Superior temporal gyrus (tissue), 1 donor: ENCODE measurements around the gene SLC7A7.
"Not testable (repeated sequence)": the region's sequence is repeated elsewhere in the genome, so short reads cannot be mapped to it uniquely, and the experiment has no call there.

Experiments
- DNase-seq: peaks from one replicate; pipeline ENCODE4 v3.0.0-alpha.2; 2016; ENCODE audit errors: extremely low spot score

SLC7A7 gene

GRCh38 chr14:22757972-22758650 is 57.1 kb downstream of the SLC7A7 start:
- not testable (repeated sequence) for DNase-seq

- no peak for DNase-seq
These were observed 61.6 kb downstream of the SLC7A7 start for GRCh38 chr14:22753586-22753985.

DNA sequence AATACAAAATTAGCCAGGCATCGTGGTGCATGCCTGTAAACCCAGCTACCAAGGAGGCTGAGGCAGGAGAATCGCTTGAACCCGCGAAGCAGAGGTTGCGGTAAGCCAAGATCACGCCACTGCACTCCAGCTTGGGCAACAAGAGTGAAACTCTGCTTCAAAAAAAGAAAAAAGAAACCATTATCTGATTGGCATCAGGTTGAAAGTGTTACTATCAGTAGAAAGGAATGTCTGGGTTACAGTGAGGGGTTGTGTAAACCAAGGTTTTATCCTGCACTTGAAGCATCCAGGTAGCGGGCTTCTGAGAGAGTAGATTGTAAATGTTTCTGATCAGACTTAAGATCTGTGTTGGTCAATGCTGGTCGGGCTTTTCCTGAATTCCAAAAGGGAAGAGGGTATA is 62.8 kb downstream of the SLC7A7 start:
- no peak for DNase-seq

DNA sequence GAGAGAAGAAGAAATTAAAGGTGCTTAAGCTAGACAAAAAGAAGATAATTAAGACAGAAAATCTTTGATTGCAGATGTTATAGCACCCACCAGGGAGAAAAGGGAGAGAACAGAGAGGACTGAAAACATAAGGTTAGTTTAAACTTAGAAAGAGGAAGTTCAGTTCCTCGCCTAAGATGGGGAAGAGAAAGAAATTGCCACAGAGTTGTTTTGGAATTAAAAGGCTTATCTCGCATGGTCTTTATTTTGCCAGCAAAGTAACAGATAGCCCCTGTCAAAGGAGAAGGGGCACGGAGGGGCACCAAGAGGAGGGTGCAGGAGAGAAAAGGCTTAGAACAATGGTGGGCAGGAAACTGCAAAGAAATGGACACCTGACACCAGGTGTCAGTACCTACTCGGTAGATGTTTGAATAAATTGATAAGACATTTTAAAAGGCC is 66.6 kb downstream of the SLC7A7 start:
- no peak for DNase-seq

GRCh38 chr14:22748206-22748605 is 67.0 kb downstream of the SLC7A7 start:
- no peak for DNase-seq

DNA sequence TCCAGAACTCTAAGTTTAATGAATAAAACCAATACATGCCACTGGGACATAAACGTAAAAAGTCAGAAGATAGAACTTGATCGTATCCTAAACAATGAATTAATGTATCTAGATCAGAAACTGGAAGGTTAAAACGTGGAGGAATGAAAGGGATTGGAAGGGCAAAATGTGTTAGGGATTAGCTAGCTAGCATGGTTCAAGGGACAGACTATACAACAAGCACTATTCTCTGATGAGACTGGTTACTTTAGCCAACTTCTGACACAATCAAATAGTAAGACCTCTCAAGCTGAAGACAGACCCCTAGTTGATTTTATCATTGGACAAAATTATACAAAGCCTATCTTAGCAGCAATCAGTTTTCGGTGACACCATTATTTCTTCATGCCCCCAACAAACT is 67.5 kb downstream of the SLC7A7 start:
- no peak for DNase-seq

- DNase-seq = no peak
These were observed 75.2 kb downstream of the SLC7A7 start for GRCh38 chr14:22740020-22740419.

GRCh38 chr14:22739423-22739822 is 75.8 kb downstream of the SLC7A7 start:
- DNase-seq = no peak

DNA sequence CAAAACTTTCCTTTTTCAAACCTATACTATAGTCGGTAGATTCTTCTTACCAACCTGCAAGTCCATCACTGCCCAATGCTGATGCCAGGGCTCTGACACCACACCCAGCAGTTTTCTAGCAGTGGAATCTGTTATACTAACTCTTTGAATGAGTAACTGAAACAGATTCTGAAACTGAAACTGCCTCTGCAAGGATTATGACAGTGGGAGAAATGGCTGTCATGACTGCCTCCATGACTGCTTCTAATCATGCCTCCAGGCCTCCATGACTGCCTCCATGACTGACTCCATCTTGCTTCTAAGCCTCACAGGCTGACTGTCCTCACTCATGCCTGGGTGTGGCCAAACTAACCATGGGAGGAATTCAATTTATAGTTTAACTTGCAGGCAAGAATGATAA is 78.2 kb downstream of the SLC7A7 start:
- DNase-seq = no peak

DNA sequence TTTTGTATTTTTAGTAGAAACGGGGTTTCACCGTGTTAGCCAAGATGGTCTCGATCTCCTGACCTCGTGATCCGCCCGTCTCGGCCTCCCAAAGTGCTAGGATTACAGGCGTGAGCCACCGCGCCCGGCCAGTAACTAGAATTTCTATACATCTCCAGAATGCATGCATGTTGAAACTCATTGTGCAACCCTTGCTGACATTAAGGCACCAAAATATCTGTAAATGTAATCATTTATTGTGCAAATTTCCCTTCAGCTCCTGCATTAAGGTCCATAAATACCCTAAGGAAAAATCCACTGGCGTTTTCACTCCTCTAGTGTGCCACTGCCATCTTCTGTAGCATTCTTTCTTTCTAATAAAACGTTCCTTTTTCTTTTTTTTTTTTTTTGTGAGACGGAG is 78.9 kb downstream of the SLC7A7 start:
- not testable (repeated sequence) for DNase-seq

- DNase-seq = no peak
These were observed 80.1 kb downstream of the SLC7A7 start for GRCh38 chr14:22735096-22735495.

DNA sequence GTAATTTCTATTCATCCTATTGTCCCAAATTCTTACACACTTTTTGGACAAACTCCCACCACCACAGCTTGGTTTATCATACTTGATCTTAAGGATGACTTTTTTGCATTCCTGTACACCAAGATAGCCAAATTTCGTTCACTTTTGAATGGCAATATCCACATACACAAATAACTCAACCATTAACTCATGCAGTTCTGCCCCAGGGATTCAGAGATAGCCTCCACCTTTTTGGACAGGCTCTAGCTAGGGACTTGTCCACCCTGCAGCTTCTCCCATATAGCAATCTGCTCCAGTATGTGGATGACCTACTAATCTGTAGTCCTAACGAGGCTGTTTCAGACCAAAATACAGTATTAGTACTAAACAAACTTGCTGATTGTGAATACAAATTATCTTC is 81.4 kb downstream of the SLC7A7 start:
- no peak for DNase-seq

DNA sequence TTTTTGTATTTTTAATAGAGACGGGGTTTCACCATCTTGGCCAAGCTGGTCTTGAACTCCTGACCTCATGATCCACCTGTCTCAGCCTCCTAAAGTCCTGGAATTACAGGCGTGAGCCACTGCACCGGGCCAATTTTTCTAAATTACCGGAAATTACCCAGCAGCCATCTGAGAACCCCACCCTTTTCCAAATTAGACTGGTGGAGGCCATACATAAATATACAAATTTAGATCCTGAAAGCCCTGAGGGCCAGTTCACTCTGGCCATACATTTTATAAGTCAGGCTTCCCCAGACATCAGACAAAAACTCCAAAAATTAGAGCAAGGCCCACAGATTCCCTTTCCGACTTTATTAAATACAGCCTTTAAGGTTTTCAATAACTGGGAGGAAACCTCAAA is 83.2 kb downstream of the SLC7A7 start:
- not testable (repeated sequence) for DNase-seq

DNA sequence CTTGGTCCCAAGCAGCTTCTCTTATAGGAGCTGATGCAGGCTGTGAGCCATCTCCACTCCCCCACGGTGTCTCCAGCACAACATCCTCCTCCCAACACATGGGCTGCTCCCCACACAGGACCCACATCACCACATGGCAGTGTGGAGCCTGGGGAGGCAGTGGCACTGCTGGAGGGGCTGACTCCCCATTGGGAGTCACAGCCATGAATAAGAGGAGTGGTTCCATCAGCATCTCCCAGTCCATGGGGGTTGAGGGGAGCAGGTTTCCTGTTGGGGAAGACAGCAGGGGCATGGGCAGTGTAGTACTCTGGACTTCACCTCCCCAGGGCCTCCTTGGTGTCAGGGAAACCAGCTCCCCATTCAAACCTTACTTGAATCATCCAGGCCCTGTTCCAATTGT is 89.2 kb downstream of the SLC7A7 start:
- DNase-seq = no peak

DNA sequence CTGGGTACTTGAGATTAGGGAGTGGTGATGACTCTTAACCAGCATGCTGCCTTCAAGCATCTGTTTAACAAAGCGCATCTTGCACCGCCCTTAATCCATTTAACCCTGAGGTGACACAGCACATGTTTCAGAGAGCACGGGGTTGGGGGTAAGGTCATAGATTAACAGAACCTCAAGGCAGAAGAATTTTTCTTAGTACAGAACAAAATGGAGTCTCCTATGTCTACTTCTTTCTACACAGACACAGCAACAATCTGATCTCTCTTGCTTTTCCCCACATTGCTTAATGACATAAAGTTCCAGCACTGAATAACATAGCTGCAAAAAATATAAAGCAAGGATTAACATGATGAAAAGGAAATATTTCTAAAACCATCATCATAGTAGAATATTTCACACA is 89.9 kb downstream of the SLC7A7 start:
- not testable (repeated sequence) for DNase-seq

DNA sequence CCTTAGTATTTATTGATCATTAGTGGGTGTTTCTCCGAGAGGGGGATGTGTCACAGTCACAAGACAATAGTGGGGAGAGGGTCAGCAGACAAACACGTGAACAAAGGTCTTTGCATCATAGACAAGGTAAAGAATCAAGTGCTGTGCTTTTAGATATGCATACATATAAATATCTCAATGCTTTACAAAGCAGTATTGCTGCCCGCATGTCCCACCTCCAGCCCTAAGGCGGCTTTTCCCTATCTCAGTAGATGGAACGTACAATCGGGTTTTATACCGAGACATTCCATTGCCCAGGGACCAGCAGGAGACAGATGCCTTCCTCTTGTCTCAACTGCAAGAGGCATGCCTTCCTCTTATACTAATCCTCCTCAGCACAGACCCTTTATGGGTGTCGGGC is 90.4 kb downstream of the SLC7A7 start:
- DNase-seq = not testable (repeated sequence)

DNA sequence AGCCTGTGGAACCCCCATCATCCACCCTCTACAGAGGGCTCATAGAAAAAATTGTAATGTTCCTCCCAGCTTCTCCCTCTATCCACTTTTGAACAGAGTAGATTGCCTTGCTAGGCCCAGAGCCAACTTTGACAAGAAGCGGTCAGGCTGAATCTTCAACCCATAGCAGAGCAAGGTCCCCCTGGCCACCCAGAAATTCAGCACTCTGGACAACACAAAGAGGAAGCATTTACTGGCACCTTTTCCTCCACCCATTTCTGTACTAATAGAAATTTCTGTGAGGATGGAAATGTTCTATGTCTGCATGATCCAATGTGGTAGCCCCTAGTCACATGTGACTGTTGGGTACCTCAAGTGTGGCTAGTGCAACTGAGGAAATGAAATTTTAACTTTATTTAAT is 91.4 kb downstream of the SLC7A7 start:
- no peak for DNase-seq
